H9 (cell line): ENCODE results near the gene RIMS1. TPM values are rescaled to one million over a fixed set of nuclear protein-coding genes. Genes with fewer than 3 reads are reported as not detected.

Experiments
- DNase-seq: peaks from one replicate; pipeline ENCODE4 v3.0.0-alpha.2; 2017
- H2AFZ ChIP-seq: one replicate; pipeline ENCODE4 v1.6.1; 2013; ENCODE audit warnings: mild to moderate bottlenecking, low read length, control low read depth, moderate library complexity
- H2AK5ac ChIP-seq: 2 replicates; pipeline ENCODE4 v1.6.1; 2013; ENCODE audit warnings: low read length, control low read depth, mixed read lengths; ENCODE audit not compliant: insufficient read length
- H2BK120ac ChIP-seq: one replicate; pipeline ENCODE4 v1.6.1; 2013; ENCODE audit warnings: low read depth, mild to moderate bottlenecking, low read length, control low read depth, inconsistent platforms; ENCODE audit not compliant: poor library complexity, severe bottlenecking
- H2BK12ac ChIP-seq: 2 replicates; pipeline ENCODE4 v1.6.1; 2013; ENCODE audit warnings: low read length, control low read depth, mixed read lengths, low read depth; ENCODE audit not compliant: insufficient read length
- H2BK15ac ChIP-seq: 2 replicates; pipeline ENCODE4 v1.6.1; 2013; ENCODE audit warnings: low read depth, low read length, control low read depth
- H2BK20ac ChIP-seq: one replicate; pipeline ENCODE4 v1.6.1; 2013; ENCODE audit warnings: low read depth, mild to moderate bottlenecking, low read length, control low read depth, inconsistent platforms; ENCODE audit not compliant: poor library complexity, severe bottlenecking
- H2BK5ac ChIP-seq: 2 replicates; pipeline ENCODE4 v1.6.1; 2013; ENCODE audit warnings: low read length, control low read depth, mixed read lengths; ENCODE audit not compliant: insufficient read length
- H3K14ac ChIP-seq: 2 replicates; pipeline ENCODE4 v1.6.1; 2013; ENCODE audit warnings: low read length, control low read depth; ENCODE audit not compliant: insufficient read depth
- H3K18ac ChIP-seq: 2 replicates; pipeline ENCODE4 v1.6.1; 2013; ENCODE audit warnings: low read depth, mild to moderate bottlenecking, mixed read lengths, low read length, control low read depth; ENCODE audit not compliant: insufficient read length
- H3K23ac ChIP-seq: 2 replicates; pipeline ENCODE4 v1.6.1; 2013; ENCODE audit warnings: low read length, control low read depth, mixed read lengths, low read depth; ENCODE audit not compliant: insufficient read length
- H3K23me2 ChIP-seq: 2 replicates; pipeline ENCODE4 v1.6.1; 2013; ENCODE audit warnings: low read depth, mild to moderate bottlenecking, mixed read lengths, low read length, control low read depth; ENCODE audit not compliant: insufficient read length, poor library complexity, severe bottlenecking
- H3K27ac ChIP-seq: 2 replicates; pipeline ENCODE4 v1.5.1; 2013; ENCODE audit warnings: low read length, control low read depth, mixed read lengths, low read depth; ENCODE audit not compliant: insufficient read length
- H3K27me3 ChIP-seq: 2 replicates; pipeline ENCODE4 v1.6.1; 2013; ENCODE audit warnings: low read length, control low read depth, inconsistent platforms; ENCODE audit not compliant: insufficient read depth
- H3K4ac ChIP-seq: 2 replicates; pipeline ENCODE4 v1.6.1; 2013; ENCODE audit warnings: low read depth, mild to moderate bottlenecking, control low read depth, inconsistent platforms, low read length, moderate library complexity
- H3K4me1 ChIP-seq: 2 replicates; pipeline ENCODE4 v1.6.1; 2013; ENCODE audit warnings: low read length, control low read depth, inconsistent platforms; ENCODE audit not compliant: insufficient read depth
- H3K4me2 ChIP-seq: 2 replicates; pipeline ENCODE4 v1.6.1; 2013; ENCODE audit warnings: low read length, control low read depth, mixed read lengths; ENCODE audit not compliant: insufficient read length, insufficient read depth
- H3K56ac ChIP-seq: 2 replicates; pipeline ENCODE4 v1.6.1; 2013; ENCODE audit warnings: low read depth, mild to moderate bottlenecking, mixed read lengths, low read length, control low read depth; ENCODE audit not compliant: insufficient read length
- H3K79me1 ChIP-seq: 2 replicates; pipeline ENCODE4 v1.6.1; 2013; ENCODE audit warnings: low read depth, mild to moderate bottlenecking, moderate library complexity, low read length, control low read depth, inconsistent platforms; ENCODE audit not compliant: insufficient read depth, poor library complexity, severe bottlenecking
- H3K79me2 ChIP-seq: 2 replicates; pipeline ENCODE4 v1.6.1; 2013; ENCODE audit warnings: low read length, control low read depth, inconsistent platforms; ENCODE audit not compliant: insufficient read depth
- H3K9ac ChIP-seq: 2 replicates; pipeline ENCODE4 v1.6.1; 2013; ENCODE audit warnings: low read length, control low read depth, mixed read lengths; ENCODE audit not compliant: insufficient read length; ENCODE audit errors: extremely low read depth
- H3K9me3 ChIP-seq: one replicate; pipeline ENCODE4 v1.6.1; 2013; ENCODE audit warnings: low read depth, low read length, inconsistent platforms; ENCODE audit not compliant: control insufficient read depth
- H3T11ph ChIP-seq: one replicate; pipeline ENCODE4 v1.6.1; 2013; ENCODE audit warnings: mild to moderate bottlenecking, low read length, control low read depth, inconsistent platforms
- H4K20me1 ChIP-seq: one replicate; pipeline ENCODE4 v1.6.1; 2013; ENCODE audit not compliant: control insufficient read depth, insufficient read length, insufficient read depth
- H4K5ac ChIP-seq: 2 replicates; pipeline ENCODE4 v1.6.1; 2013; ENCODE audit warnings: low read depth, mild to moderate bottlenecking, mixed read lengths, low read length, control low read depth; ENCODE audit not compliant: insufficient read length
- H4K8ac ChIP-seq: replicated peaks from 2 replicates; pipeline ENCODE4 v1.6.1; 2013; ENCODE audit warnings: low read length, control low read depth, mixed read lengths, low read depth; ENCODE audit not compliant: insufficient read length
- H4K91ac ChIP-seq: 2 replicates; pipeline ENCODE4 v1.6.1; 2013; ENCODE audit warnings: low read depth, mild to moderate bottlenecking, moderate library complexity, mixed read lengths, low read length, control low read depth; ENCODE audit not compliant: insufficient read length
- H3K27ac Mint-ChIP-seq, 3 experiments: 2 replicates in 2 of 3; 3 replicates in 1 of 3; pipeline ENCODE4 v1.8.0; 2020 to 2021; ENCODE audit warnings: mixed read lengths in 3 of 3, mild to moderate bottlenecking in 1 of 3, moderate library complexity in 1 of 3
- H3K27me3 Mint-ChIP-seq: 2 replicates; pipeline ENCODE4 v1.8.0; 2021; ENCODE audit warnings: low read depth, mild to moderate bottlenecking, moderate library complexity, mixed read lengths
- H3K36me3 Mint-ChIP-seq, 3 experiments: 2 replicates in 2 of 3; 3 replicates in 1 of 3; pipeline ENCODE4 v1.8.0; 2020 to 2021; ENCODE audit warnings: low read depth in 3 of 3, mixed read lengths in 3 of 3; ENCODE audit not compliant: insufficient read depth in 1 of 3
- H3K4me1 Mint-ChIP-seq, 2 experiments: 2 replicates each; pipeline ENCODE4 v1.8.0; 2020; ENCODE audit warnings: mixed read lengths in 2 of 2
- H3K4me3 Mint-ChIP-seq, 2 experiments: 2 replicates in 1 of 2; 3 replicates in 1 of 2; pipeline ENCODE4 v1.8.0; 2020 to 2021; ENCODE audit warnings: mild to moderate bottlenecking in 2 of 2, mixed read lengths in 2 of 2, moderate library complexity in 1 of 2
- H3K9me3 Mint-ChIP-seq, 2 experiments: 2 replicates in 1 of 2; 3 replicates in 1 of 2; pipeline ENCODE4 v1.8.0; 2020; ENCODE audit warnings: mild to moderate bottlenecking in 2 of 2, mixed read lengths in 2 of 2, moderate library complexity in 1 of 2
- CTCF ChIP-seq: fragments of 200-600 bp; sonication (generic); conservative IDR thresholded peaks from 3 replicates; pipeline ENCODE4 v1.8.0; 2021; ENCODE audit warnings: antibody characterized with exemption, mild to moderate bottlenecking
- WGBS: extraction: QIAGEN DNeasy Blood & Tissue Kit; methylation state at CpG from one replicate; pipeline ENCODE4 v1.1.7; 2013; ENCODE audit warnings: missing lambda C conversion rate, low lambda C conversion rate, mixed read lengths; ENCODE audit not compliant: insufficient read length; ENCODE audit errors: extremely low coverage; 5-methylcytosine and 5-hydroxymethylcytosine counted together
- total RNA-seq: library from RNA; stranded (reverse); gene quantifications from 2 replicates; pipeline ENCODE4 v1.2.1, GENCODE V29; 2021

RIMS1 gene
- total RNA-seq, 1 experiment from 2014 or later = 0.83 TPM

GRCh38 chr6:71997341-71997740, 111.0 kb downstream of the RIMS1 start:
- WGBS = no CpG with 5 or more reads among the region's 1 CpG
- no peaks in the 10 kb centered on the region for H4K20me1 ChIP-seq
- no peak overlapping the region for H4K91ac ChIP-seq
- H3K9me3 ChIP-seq = no peaks in the 10 kb centered on the region
- DNase-seq = no peak
- TF ChIP-seq CTCF = no peak
- H2BK12ac ChIP-seq = no peak overlapping the region
- H2AFZ ChIP-seq = no peak overlapping the region
- H3K27ac ChIP-seq = no peak overlapping the region
- H3K4me1 ChIP-seq = no peaks in the 10 kb centered on the region
- Mint-ChIP-seq H3K36me3 (no peaks in the 10 kb centered on the region; a peak in 1 of 7 replicates), H3K4me1 (peaks cover 0 to 2% of the 10 kb centered on the region in 2 experiments; a peak in 1 of 4 replicates), H3K4me3 (no peak overlapping the region), H3K27ac (no peak overlapping the region), H3K9me3 (no peaks in the 10 kb centered on the region), H3K27me3 (no peaks in the 10 kb centered on the region)
- H2BK20ac ChIP-seq = no peak overlapping the region
- H3K23me2 ChIP-seq = no peaks in the 10 kb centered on the region
- no peak overlapping the region for H2BK120ac ChIP-seq
- H3K18ac ChIP-seq = no peak overlapping the region
- H3K4me2 ChIP-seq = no peak overlapping the region
- no peak overlapping the region for H2BK5ac ChIP-seq
- no peaks in the 10 kb centered on the region for H3K27me3 ChIP-seq
- H3T11ph ChIP-seq = no peak overlapping the region
- no peak overlapping the region for H3K9ac ChIP-seq
- H3K79me2 ChIP-seq = no peaks in the 10 kb centered on the region
- no peak overlapping the region for H2AK5ac ChIP-seq
- no peak overlapping the region for H4K8ac ChIP-seq
- no peak overlapping the region for H3K14ac ChIP-seq
- H4K5ac ChIP-seq = no peak overlapping the region
- no peak overlapping the region for H3K23ac ChIP-seq
- no peak overlapping the region for H3K56ac ChIP-seq
- no peak overlapping the region for H2BK15ac ChIP-seq
- no peak overlapping the region for H3K4ac ChIP-seq
- no peaks in the 10 kb centered on the region for H3K79me1 ChIP-seq
